GM04503 (cell line): Measurements from ENCODE around the gene MYLK.

Source experiments
- DNase-seq: peaks from one replicate; pipeline ENCODE4 v3.0.0-alpha.2; 2012; ENCODE audit warnings: low read depth

MYLK gene

GRCh38 chr3:123586968-123587367, 297.2 kb downstream of the MYLK start:
- DNase-seq = no peak

- DNase-seq = no peak
These were observed 298.0 kb downstream of the MYLK start for GRCh38 chr3:123586131-123586530.

GRCh38 chr3:123584988-123585937, 298.9 kb downstream of the MYLK start, which contains the start of gene HACD2:
HACD2 (minus strand) TSS chr3:123585053; CDS start chr3:123585027, 26 bp downstream.
- DNase-seq = peak; percentile 83

- DNase-seq = no peak
These were observed 299.7 kb downstream of the MYLK start for GRCh38 chr3:123584284-123584987.

- DNase-seq = no peak
These were observed 300.6 kb downstream of the MYLK start for GRCh38 chr3:123583561-123583960.

- DNase-seq = no peak
These were observed 301.8 kb downstream of the MYLK start for GRCh38 chr3:123582315-123582714.

GRCh38 chr3:123576122-123576521, 308.0 kb downstream of the MYLK start:
- DNase-seq = no peak

GRCh38 chr3:123571973-123572365, 312.2 kb downstream of the MYLK start:
- no peak for DNase-seq

- DNase-seq = no peak
These were observed 312.7 kb downstream of the MYLK start for GRCh38 chr3:123571264-123571972.

GRCh38 chr3:123568875-123569274, 315.3 kb downstream of the MYLK start:
- DNase-seq = no peak

- no peak for DNase-seq
These were observed 316.1 kb downstream of the MYLK start for GRCh38 chr3:123568034-123568433.

GRCh38 chr3:123564056-123564455, 320.1 kb downstream of the MYLK start:
- DNase-seq = no peak

GRCh38 chr3:123562547-123562946, 321.6 kb downstream of the MYLK start:
- no peak for DNase-seq

- no peak for DNase-seq
These were observed 322.9 kb downstream of the MYLK start for GRCh38 chr3:123561188-123561587.
